NB4 (cell line): ENCODE results near the gene SMIM5.

Experiments
- CTCF ChIP-seq: IDR thresholded peaks from one replicate; pipeline ENCODE4 v1.5.1; 2012; ENCODE audit warnings: low read depth, low read length
- MYC ChIP-seq: IDR thresholded peaks from 2 replicates; pipeline ENCODE4 v1.6.1; 2011; ENCODE audit warnings: low read depth, low read length
- POLR2A ChIP-seq: IDR thresholded peaks from 2 replicates; pipeline ENCODE4 v1.6.1; 2011; ENCODE audit warnings: mild to moderate bottlenecking; ENCODE audit not compliant: insufficient read length; ENCODE audit errors: extremely low read depth
- TF ChIP-seq, protein P1 (sequence below): IDR thresholded peaks from 2 replicates; pipeline ENCODE4 v1.6.1; 2011; ENCODE audit warnings: low read depth, low read length

- TF ChIP-seq POLR2A, result no peak
- TF ChIP-seq CTCF, result no peak
- TF ChIP-seq, protein P1, sequence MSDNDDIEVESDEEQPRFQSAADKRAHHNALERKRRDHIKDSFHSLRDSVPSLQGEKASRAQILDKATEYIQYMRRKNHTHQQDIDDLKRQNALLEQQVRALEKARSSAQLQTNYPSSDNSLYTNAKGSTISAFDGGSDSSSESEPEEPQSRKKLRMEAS, result no peak
- no peak for TF ChIP-seq MYC
Measured at GRCh38 chr17:75689441-75689873, 56.2 kb downstream of the SMIM5 start.
